ENCODE measurements around the gene PTPRM.

- TF ChIP-seq SP1 (CRISPR knock-in tag; conservative IDR thresholded peaks at IDR 0.05) = no peak
- TF ChIP-seq NR1H2 (CRISPR knock-in tag; IDR thresholded peaks at IDR 0.05) = no peak
- TF ChIP-seq TCF7 (CRISPR knock-in tag; IDR thresholded peaks at IDR 0.05; ENCODE audit: low read depth) = no peak
- TF ChIP-seq, protein P1, sequence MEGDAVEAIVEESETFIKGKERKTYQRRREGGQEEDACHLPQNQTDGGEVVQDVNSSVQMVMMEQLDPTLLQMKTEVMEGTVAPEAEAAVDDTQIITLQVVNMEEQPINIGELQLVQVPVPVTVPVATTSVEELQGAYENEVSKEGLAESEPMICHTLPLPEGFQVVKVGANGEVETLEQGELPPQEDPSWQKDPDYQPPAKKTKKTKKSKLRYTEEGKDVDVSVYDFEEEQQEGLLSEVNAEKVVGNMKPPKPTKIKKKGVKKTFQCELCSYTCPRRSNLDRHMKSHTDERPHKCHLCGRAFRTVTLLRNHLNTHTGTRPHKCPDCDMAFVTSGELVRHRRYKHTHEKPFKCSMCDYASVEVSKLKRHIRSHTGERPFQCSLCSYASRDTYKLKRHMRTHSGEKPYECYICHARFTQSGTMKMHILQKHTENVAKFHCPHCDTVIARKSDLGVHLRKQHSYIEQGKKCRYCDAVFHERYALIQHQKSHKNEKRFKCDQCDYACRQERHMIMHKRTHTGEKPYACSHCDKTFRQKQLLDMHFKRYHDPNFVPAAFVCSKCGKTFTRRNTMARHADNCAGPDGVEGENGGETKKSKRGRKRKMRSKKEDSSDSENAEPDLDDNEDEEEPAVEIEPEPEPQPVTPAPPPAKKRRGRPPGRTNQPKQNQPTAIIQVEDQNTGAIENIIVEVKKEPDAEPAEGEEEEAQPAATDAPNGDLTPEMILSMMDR (IDR thresholded peaks at IDR 0.05) = no peak
- TF ChIP-seq STAT6 (CRISPR knock-in tag; conservative IDR thresholded peaks at IDR 0.05; ENCODE audit: low read depth) = no peak
- no peak for TF ChIP-seq AFF4 (CRISPR knock-in tag; IDR thresholded peaks at IDR 0.05; ENCODE audit: borderline replicate concordance)
- TF ChIP-seq ZBTB21 (CRISPR knock-in tag; IDR thresholded peaks at IDR 0.05; ENCODE audit: borderline replicate concordance) = no peak
- TF ChIP-seq, protein P2, sequence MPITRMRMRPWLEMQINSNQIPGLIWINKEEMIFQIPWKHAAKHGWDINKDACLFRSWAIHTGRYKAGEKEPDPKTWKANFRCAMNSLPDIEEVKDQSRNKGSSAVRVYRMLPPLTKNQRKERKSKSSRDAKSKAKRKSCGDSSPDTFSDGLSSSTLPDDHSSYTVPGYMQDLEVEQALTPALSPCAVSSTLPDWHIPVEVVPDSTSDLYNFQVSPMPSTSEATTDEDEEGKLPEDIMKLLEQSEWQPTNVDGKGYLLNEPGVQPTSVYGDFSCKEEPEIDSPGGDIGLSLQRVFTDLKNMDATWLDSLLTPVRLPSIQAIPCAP (CRISPR knock-in tag; IDR thresholded peaks at IDR 0.05) = no peak
- no peak for TF ChIP-seq TP53 (CRISPR knock-in tag; IDR thresholded peaks at IDR 0.05)
- TF ChIP-seq ELF4 (CRISPR knock-in tag; IDR thresholded peaks at IDR 0.05; ENCODE audit: low read depth) = no peak
These were observed 29.0 kb downstream of the PTPRM start for GRCh38 chr18:7596147-7596546.
